Trophoblast cell (in vitro differentiated cells and primary cell): ENCODE measurements around the gene PCBD2.

Source experiments
- DNase-seq, 2 donors: peaks; one replicate each; pipeline ENCODE4 v3.0.0-alpha.2; 2016
- H2AFZ ChIP-seq: 2 replicates; pipeline ENCODE4 v1.6.1; 2013; ENCODE audit warnings: low read length, moderate library complexity, mild to moderate bottlenecking; ENCODE audit not compliant: insufficient read depth, poor library complexity
- H2AK5ac ChIP-seq: 2 replicates; pipeline ENCODE4 v1.6.1; 2013; ENCODE audit warnings: mild to moderate bottlenecking, low read length
- H2BK120ac ChIP-seq: 2 replicates; pipeline ENCODE4 v1.6.1; 2013; ENCODE audit warnings: low read length, mild to moderate bottlenecking, moderate library complexity; ENCODE audit not compliant: insufficient read depth, poor library complexity
- H2BK12ac ChIP-seq: 2 replicates; pipeline ENCODE4 v1.6.1; 2013; ENCODE audit warnings: mild to moderate bottlenecking, low read length, moderate library complexity
- H2BK5ac ChIP-seq: 2 replicates; pipeline ENCODE4 v1.6.1; 2013; ENCODE audit warnings: low read length, low read depth, moderate library complexity, mild to moderate bottlenecking; ENCODE audit not compliant: poor library complexity
- H3K14ac ChIP-seq: 2 replicates; pipeline ENCODE4 v1.6.1; 2013; ENCODE audit warnings: mild to moderate bottlenecking, low read length
- H3K18ac ChIP-seq: 2 replicates; pipeline ENCODE4 v1.6.1; 2013; ENCODE audit warnings: mild to moderate bottlenecking, low read length
- H3K23ac ChIP-seq: 2 replicates; pipeline ENCODE4 v1.6.1; 2013; ENCODE audit warnings: low read length
- H3K27ac ChIP-seq: 2 replicates; pipeline ENCODE4 v1.5.1; 2013; ENCODE audit warnings: low read depth, mild to moderate bottlenecking, inconsistent platforms, low read length, moderate library complexity
- H3K27me3 ChIP-seq: 2 replicates; pipeline ENCODE4 v1.6.1; 2013; ENCODE audit warnings: inconsistent platforms, mild to moderate bottlenecking, low read length, moderate library complexity; ENCODE audit not compliant: insufficient read depth
- H3K36me3 ChIP-seq, 2 experiments: 1 replicate in 1 of 2; 2 replicates in 1 of 2; pipeline ENCODE4 v1.6.1; 2013; ENCODE audit warnings: low read length in 2 of 2, mild to moderate bottlenecking in 2 of 2, moderate library complexity in 1 of 2; ENCODE audit not compliant: insufficient read depth in 2 of 2, control insufficient read depth in 1 of 2
- H3K4ac ChIP-seq: 2 replicates; pipeline ENCODE4 v1.6.1; 2013; ENCODE audit warnings: low read depth, mild to moderate bottlenecking, low read length, moderate library complexity
- H3K4me1 ChIP-seq, 2 experiments: 1 replicate in 1 of 2; 2 replicates in 1 of 2; pipeline ENCODE4 v1.6.1; 2013; ENCODE audit warnings: low read length in 2 of 2, mild to moderate bottlenecking in 2 of 2, moderate library complexity in 1 of 2; ENCODE audit not compliant: insufficient read depth in 2 of 2, control insufficient read depth in 1 of 2
- H3K4me2 ChIP-seq: 2 replicates; pipeline ENCODE4 v1.6.1; 2013; ENCODE audit warnings: inconsistent platforms, mild to moderate bottlenecking, low read length, moderate library complexity
- H3K4me3 ChIP-seq: 2 replicates; pipeline ENCODE4 v1.5.1; 2013; ENCODE audit warnings: mild to moderate bottlenecking, low read depth, low read length, inconsistent platforms
- H3K79me1 ChIP-seq: one replicate; pipeline ENCODE4 v1.6.1; 2013; ENCODE audit warnings: low read length
- H3K79me2 ChIP-seq: 2 replicates; pipeline ENCODE4 v1.6.1; 2013; ENCODE audit warnings: low read length, mild to moderate bottlenecking; ENCODE audit not compliant: control insufficient read depth, insufficient read depth, poor library complexity
- H3K9ac ChIP-seq: 2 replicates; pipeline ENCODE4 v1.6.1; 2013; ENCODE audit warnings: mild to moderate bottlenecking, low read length
- H3K9me3 ChIP-seq: 2 replicates; pipeline ENCODE4 v1.6.1; 2013; ENCODE audit warnings: low read depth, mild to moderate bottlenecking, control low read depth, inconsistent platforms, low read length; ENCODE audit not compliant: insufficient read depth
- H4K12ac ChIP-seq: 2 replicates; pipeline ENCODE4 v1.6.1; 2013; ENCODE audit warnings: low read depth, mild to moderate bottlenecking, low read length, moderate library complexity
- H4K8ac ChIP-seq: 2 replicates; pipeline ENCODE4 v1.6.1; 2013; ENCODE audit warnings: low read depth, mild to moderate bottlenecking, low read length, moderate library complexity
- H4K91ac ChIP-seq: one replicate; pipeline ENCODE4 v1.6.1; 2013; ENCODE audit warnings: low read depth, mild to moderate bottlenecking, low read length, moderate library complexity
- WGBS: extraction: QIAGEN DNeasy Blood & Tissue Kit; methylation state at CpG from one replicate; pipeline ENCODE4 v1.1.7; 2013; ENCODE audit warnings: missing lambda C conversion rate; ENCODE audit not compliant: insufficient read length, insufficient coverage; ENCODE audit errors: extremely low coverage; 5-methylcytosine and 5-hydroxymethylcytosine counted together

The PCBD2 gene

GRCh38 chr5:134945041-134945440, 40.1 kb downstream of the PCBD2 start:
- Histone ChIP-seq H3K4me2 (no peak overlapping the region), H3K23ac (no peak overlapping the region), H3K9me3 (no peaks in the 10 kb centered on the region), H3K79me2 (no peaks in the 10 kb centered on the region), H3K4me1 (no peaks in the 10 kb centered on the region), H3K27ac (no peak overlapping the region), H4K91ac (no peak overlapping the region), H3K14ac (no peak overlapping the region), H2BK12ac (no peak overlapping the region), H2BK5ac (no peak overlapping the region), H3K27me3 (no peaks in the 10 kb centered on the region), H3K79me1 (no peaks in the 10 kb centered on the region), H4K8ac (no peak overlapping the region), H3K36me3 (no peaks in the 10 kb centered on the region), H3K4me3 (no peak overlapping the region), H3K4ac (no peak overlapping the region), H4K12ac (no peak overlapping the region), H2AK5ac (no peak overlapping the region), H3K9ac (no peak overlapping the region), H3K18ac (no peak overlapping the region), H2AFZ (no peak overlapping the region), H2BK120ac (no peak overlapping the region)
- DNase-seq: peak in 1 of 2 donors; percentile 8
- no CpG with 5 or more reads among the region's 2 CpGs for WGBS

DNA sequence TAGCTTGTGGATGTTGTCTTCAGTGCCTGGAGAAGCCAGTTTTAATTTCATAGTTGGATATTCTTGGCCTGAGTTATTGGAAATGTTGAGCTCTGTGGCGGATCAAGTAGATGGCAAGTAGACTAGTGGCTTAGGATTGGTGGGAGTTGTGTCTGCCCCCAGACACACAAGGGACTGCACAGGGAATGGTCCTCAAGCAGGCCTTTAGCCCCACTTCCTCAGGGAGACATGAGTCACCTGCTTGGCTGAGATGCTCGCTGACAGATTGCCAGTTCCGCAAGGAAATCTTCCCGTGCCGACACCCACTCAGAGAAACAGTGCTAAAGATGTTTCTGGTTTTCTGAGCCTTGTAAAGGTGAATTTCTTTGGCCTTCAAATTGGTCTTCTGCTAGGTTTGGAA, 44.0 kb downstream of the PCBD2 start:
- Histone ChIP-seq H3K9me3 (peaks cover 1% of the 10 kb centered on the region), H2BK120ac (no peak overlapping the region), H3K4ac (no peak overlapping the region), H4K91ac (no peak overlapping the region), H3K23ac (no peak overlapping the region), H3K9ac (no peak overlapping the region), H2BK12ac (no peak overlapping the region), H3K36me3 (no peaks in the 10 kb centered on the region), H4K12ac (no peak overlapping the region), H4K8ac (no peak overlapping the region), H2AFZ (no peak overlapping the region), H3K4me1 (no peaks in the 10 kb centered on the region), H3K4me2 (no peak overlapping the region), H3K18ac (no peak overlapping the region), H3K79me1 (no peaks in the 10 kb centered on the region), H3K27ac (no peak overlapping the region), H2AK5ac (no peak overlapping the region), H3K27me3 (no peaks in the 10 kb centered on the region), H2BK5ac (no peak overlapping the region), H3K14ac (no peak overlapping the region), H3K4me3 (no peak overlapping the region), H3K79me2 (no peaks in the 10 kb centered on the region)
- WGBS: no CpG with 5 or more reads among the region's 5 CpGs
- DNase-seq: no peak

DNA sequence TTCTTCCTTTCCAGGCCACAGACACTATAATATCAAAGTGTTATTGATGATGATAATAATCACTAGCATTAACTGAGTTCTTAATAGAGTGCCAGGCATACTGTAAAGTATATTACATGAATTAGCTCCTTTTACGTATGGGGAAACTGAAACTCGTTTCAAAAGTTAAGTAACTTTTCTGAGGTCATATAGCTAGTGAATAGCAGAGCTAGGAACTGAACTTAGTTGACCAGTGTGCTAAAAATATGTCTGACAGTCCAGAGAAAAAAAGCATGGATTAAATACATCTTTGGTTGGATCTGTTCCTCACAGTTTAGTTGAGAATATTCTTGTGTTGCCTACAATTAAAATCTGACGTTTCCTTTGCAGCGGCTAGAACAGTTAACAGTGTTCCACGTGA, 44.4 kb downstream of the PCBD2 start:
- H3K79me1 ChIP-seq: no peaks in the 10 kb centered on the region
- H2BK120ac ChIP-seq: no peak overlapping the region
- H3K79me2 ChIP-seq: no peaks in the 10 kb centered on the region
- no peak for DNase-seq
- H3K36me3 ChIP-seq: no peaks in the 10 kb centered on the region
- WGBS: no CpG with 5 or more reads among the region's 5 CpGs
- no peak overlapping the region for H2AFZ ChIP-seq
- H3K23ac ChIP-seq: no peak overlapping the region
- H2BK5ac ChIP-seq: no peak overlapping the region
- H2AK5ac ChIP-seq: no peak overlapping the region
- H3K4ac ChIP-seq: no peak overlapping the region
- no peak overlapping the region for H3K9ac ChIP-seq
- H4K91ac ChIP-seq: no peak overlapping the region
- H3K4me1 ChIP-seq: no peaks in the 10 kb centered on the region
- no peak overlapping the region for H3K4me2 ChIP-seq
- H3K18ac ChIP-seq: no peak overlapping the region
- no peak overlapping the region for H3K27ac ChIP-seq
- no peak overlapping the region for H2BK12ac ChIP-seq
- no peak overlapping the region for H4K8ac ChIP-seq
- peaks cover 3% of the 10 kb centered on the region for H3K9me3 ChIP-seq
- H3K4me3 ChIP-seq: no peak overlapping the region
- no peak overlapping the region for H3K14ac ChIP-seq
- no peak overlapping the region for H4K12ac ChIP-seq
- H3K27me3 ChIP-seq: no peaks in the 10 kb centered on the region

GRCh38 chr5:134957920-134958608, 53.1 kb downstream of the PCBD2 start:
- peaks cover 2 to 8% of the 10 kb centered on the region in 2 experiments for H3K4me1 ChIP-seq
- H3K4me3 ChIP-seq: no peak overlapping the region
- no peaks in the 10 kb centered on the region for H3K79me2 ChIP-seq
- H3K27ac ChIP-seq: no peak overlapping the region
- H4K12ac ChIP-seq: no peak overlapping the region
- H3K79me1 ChIP-seq: no peaks in the 10 kb centered on the region
- no peak overlapping the region for H3K4me2 ChIP-seq
- no peaks in the 10 kb centered on the region for H3K27me3 ChIP-seq
- H3K4ac ChIP-seq: no peak overlapping the region
- H3K14ac ChIP-seq: no peak overlapping the region
- no peak overlapping the region for H3K9ac ChIP-seq
- peaks cover 5% of the 10 kb centered on the region for H3K9me3 ChIP-seq
- no peak overlapping the region for H2BK12ac ChIP-seq
- H3K36me3 ChIP-seq: peaks cover 0 to 4% of the 10 kb centered on the region in 2 experiments
- H2BK5ac ChIP-seq: no peak overlapping the region
- no CpG with 5 or more reads among the region's 4 CpGs for WGBS
- H2AK5ac ChIP-seq: no peak overlapping the region
- H2AFZ ChIP-seq: no peak overlapping the region
- H4K91ac ChIP-seq: no peak overlapping the region
- no peak overlapping the region for H3K18ac ChIP-seq
- no peak for DNase-seq
- no peak overlapping the region for H4K8ac ChIP-seq
- no peak overlapping the region for H3K23ac ChIP-seq
- no peak overlapping the region for H2BK120ac ChIP-seq
